Measurements from ENCODE around the gene PCK1.

Gene PCK1

DNA sequence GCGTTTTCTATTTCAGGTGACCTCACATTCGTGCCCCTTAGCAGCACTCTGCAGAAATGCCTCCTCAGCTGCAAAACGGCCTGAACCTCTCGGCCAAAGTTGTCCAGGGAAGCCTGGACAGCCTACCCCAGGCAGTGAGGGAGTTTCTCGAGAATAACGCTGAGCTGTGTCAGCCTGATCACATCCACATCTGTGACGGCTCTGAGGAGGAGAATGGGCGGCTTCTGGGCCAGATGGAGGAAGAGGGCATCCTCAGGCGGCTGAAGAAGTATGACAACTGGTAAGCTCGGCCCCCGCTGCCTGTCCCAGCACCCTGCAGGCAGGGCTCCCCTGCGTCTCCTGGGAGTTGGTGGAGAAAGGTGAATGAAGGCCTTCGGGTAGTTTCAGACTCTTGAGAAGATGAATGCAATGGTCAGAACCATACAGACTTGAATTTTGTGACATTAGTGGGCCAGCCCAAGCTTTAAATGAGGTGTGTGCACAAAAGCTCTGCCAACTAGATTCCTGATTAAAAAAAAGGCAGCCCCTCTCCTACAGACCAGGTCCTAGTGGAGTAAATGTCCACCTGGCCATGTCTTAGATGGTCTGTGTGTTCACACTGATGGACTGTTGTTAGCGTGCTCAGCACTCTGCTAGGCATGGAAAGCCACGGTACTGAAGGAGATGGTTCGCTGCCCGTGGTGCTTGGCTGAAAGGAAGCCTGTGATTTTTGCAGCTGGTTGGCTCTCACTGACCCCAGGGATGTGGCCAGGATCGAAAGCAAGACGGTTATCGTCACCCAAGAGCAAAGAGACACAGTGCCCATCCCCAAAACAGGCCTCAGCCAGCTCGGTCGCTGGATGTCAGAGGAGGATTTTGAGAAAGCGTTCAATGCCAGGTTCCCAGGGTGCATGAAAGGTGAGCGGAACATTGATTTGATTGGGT lies 708 bp downstream of the PCK1 start:
- no peak for DNase-seq (ENCODE audit: low read depth in 2 of 2)

DNA sequence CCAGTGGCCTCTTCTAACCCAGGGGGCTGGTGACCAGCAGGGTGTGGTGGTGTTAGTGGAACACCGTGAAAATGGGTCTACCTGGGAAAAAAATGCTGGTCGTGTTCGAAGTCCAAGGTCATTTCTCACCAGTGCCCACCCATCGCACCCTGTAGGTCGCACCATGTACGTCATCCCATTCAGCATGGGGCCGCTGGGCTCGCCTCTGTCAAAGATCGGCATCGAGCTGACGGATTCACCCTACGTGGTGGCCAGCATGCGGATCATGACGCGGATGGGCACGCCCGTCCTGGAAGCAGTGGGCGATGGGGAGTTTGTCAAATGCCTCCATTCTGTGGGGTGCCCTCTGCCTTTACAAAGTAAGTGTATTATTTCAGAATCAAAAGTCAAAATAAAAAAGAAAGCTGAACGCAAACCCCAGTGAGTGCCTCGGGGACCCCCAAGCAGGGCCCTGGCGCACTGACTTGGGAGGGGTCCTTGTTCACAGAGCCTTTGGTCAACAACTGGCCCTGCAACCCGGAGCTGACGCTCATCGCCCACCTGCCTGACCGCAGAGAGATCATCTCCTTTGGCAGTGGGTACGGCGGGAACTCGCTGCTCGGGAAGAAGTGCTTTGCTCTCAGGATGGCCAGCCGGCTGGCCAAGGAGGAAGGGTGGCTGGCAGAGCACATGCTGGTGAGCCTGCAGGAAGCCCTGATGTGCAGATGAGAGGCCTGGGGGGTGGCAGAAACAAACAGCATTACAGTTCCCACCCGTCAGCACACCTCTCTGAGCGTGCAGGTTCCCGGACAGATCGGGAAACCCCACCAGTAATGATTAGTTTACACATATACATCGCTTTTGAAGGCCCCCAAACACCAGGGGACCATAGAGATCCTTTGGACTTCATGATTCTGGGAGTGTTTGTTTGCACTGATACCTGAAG lies 1.9 kb downstream of the PCK1 start:
- DNase-seq (ENCODE audit: low read depth in 2 of 2) = no peak

GRCh38 chr20:57563522-57563921 lies 2.6 kb downstream of the PCK1 start:
- no peak for DNase-seq (ENCODE audit: low read depth in 2 of 2)

DNA sequence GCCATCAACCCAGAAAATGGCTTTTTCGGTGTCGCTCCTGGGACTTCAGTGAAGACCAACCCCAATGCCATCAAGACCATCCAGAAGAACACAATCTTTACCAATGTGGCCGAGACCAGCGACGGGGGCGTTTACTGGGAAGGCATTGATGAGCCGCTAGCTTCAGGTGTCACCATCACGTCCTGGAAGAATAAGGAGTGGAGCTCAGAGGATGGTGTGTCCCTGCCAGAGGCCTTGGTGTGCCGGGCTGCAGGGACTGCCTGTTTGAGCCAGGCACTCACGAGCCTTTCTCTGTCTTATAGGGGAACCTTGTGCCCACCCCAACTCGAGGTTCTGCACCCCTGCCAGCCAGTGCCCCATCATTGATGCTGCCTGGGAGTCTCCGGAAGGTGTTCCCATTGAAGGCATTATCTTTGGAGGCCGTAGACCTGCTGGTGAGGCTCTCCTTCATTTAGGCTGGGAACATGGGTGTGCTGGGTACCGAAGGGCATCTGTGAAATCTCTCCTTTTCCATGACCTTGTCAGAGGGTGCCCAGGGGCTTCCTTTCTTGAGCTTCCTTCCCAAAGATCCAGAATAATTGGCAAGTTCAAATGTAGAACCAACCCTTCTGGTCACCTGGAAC lies 3.4 kb downstream of the PCK1 start:
- no peak for DNase-seq (ENCODE audit: low read depth in 2 of 2)

GRCh38 chr20:57564951-57565642 lies 4.2 kb downstream of the PCK1 start:
- no peak for DNase-seq (ENCODE audit: low read depth in 2 of 2)

DNA sequence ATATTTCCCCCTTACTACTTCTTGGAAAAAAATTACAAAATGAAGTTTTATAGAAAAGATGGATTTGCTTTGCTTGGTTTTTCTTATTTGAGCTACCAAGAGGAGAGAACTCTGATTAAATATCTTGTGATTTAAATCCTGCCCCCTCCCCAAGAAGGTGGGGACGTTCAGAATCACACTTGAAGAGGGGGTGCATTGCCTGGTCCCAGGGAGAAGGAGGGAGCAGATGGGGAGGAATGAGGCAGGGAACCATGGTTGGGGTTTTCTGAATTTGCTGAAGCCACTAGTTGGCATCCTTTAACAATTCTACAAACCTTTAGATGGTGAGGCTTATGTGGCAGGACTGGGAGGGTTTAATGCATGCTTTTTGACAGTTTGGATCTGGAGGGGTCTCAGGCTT lies 5.5 kb downstream of the PCK1 start:
- no peak for DNase-seq (ENCODE audit: low read depth in 2 of 2)

DNA sequence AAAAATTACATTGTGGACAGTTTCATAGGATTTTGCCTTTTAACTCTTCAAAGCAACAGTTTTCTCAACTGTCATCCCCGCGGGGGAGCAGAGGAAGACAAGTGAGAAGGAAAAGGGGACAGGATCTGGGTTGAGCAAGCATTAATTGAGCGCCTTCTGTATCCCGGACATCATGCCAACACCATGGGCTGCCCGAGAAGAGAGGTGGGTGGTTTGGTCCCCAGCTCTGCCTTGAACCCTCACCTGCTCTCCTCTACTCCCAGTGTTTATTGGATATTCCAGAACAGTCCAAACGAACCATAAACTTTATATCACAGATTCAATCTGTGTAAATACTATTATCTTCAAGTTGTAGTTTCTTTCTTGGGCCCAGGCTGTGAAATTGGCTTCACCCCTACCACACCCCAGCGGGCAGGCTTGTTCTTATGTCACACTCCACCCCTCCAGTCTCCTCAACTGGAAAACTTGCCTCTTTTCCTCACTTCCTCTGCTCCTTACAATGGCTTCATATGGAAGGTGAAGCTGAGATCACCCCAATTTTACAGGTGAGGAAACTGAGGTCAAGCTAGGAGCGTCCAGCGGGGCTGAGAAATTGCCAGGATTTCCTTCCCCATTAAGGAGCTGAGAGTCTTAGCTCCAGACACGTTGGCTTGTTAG lies 6.0 kb downstream of the PCK1 start:
- no peak for DNase-seq (ENCODE audit: low read depth in 2 of 2)

DNA sequence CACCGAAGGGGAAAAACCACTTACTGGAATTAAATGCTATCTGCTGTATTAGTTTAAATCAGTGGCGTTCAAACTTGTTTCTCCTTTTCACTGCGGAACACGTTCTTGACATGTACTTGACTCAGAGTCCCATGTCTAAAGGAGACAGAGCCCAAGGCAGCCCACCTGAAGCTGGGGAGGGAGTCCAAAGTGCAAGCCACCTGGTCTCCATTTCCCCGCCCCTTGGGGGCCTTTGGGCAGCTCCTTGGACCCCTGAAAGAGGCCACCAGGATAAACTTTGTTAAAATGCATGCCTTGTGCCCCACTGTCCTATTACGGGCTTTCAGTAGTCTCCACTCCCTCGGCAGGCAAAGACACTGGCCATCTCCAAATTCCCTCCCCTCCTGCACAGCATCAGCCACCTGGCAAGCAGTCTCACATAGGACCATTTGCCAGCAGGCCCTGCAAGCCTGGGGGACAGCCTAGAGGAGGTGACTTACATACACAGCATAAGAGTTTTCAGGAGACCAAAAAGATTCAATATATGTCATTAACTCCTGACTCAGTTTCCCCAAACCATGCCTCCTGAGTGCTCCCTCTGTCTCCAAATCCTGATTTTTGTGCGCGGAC lies 6.7 kb downstream of the PCK1 start:
- no peak for DNase-seq (ENCODE audit: low read depth in 2 of 2)

- DNase-seq (ENCODE audit: low read depth in 2 of 2) = no peak
Observed at GRCh38 chr20:57568088-57568896, 7.4 kb downstream of the PCK1 start.

- no peak for DNase-seq (ENCODE audit: low read depth in 2 of 2)
Observed at GRCh38 chr20:57568960-57569359, 8.1 kb downstream of the PCK1 start.

DNA sequence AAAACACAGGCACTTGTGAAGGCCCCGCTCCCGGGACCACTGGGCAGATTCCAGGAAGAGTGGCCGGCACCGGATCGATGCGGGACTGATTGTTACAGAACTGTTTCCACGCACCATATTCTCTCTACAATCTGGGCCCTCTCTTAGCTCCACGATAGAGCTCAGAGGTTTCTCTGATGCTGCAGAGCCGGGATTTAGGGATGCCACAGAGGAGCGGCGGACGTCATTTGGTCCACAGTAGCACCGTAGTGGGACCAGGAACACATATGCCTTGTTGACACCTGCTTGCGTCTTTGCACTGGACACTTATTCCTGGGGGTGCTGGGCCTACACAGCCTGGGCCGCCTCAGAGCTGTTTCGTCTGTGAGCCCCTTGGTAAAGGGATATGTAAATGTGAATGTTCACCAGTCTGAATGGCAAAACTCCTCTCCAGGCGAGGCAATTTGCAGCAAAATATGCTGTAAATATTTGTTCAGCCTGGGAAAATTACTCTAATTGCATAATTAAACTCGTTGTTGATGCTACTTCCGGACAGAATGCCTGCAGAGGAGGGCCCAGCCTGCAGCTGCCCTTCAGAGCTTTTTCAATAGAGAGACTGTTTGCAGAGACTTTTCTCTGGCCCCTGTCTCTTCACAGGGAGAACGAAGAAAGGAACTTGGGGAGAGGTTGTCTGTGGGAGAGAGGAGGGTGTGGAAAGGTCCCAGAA lies 9.4 kb downstream of the PCK1 start:
- no peak for DNase-seq (ENCODE audit: low read depth in 2 of 2)

DNA sequence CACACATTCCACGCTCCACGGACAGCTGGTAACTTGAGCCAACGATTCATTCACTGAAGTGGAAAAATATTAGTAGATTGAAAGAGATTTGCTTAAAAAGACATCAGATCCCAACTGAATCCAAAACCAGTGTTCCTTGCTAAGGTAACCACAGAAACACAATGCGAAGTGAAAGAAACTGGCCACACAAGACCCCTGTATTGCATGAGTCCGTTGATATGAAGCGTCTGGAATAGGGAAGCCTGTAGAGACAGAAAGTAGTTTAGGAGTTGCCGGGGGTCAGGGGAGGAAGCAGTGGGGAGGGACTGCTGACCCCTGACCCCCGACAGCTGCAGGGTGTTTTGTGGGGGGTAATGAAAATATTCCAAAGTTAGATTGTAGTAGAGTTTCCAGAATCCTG lies 10.0 kb downstream of the PCK1 start:
- no peak for DNase-seq (ENCODE audit: low read depth in 2 of 2)

GRCh38 chr20:57571782-57572416 lies 11.0 kb downstream of the PCK1 start:
- DNase-seq (ENCODE audit: low read depth in 2 of 2) = no peak

DNA sequence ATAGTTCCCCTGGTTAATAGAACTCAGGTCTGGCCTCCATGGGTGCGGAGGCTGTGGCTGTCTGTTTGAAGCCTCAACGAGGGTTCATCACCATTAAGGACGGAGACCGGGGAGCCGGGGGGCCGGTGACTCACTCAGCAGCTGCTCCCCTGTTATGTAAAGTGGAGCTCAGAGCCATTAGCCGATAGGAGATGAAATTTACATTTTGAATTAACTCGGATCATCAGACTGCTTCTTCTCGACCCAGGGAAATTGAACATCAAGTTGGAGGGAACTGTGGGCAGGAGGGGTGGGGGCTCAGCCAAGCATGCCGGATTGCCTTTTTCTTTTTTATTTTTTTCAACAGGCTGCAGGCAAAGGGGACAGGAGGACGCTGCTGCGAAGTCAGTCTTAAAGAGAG lies 12.3 kb downstream of the PCK1 start:
- DNase-seq (ENCODE audit: low read depth in 2 of 2) = no peak

GRCh38 chr20:57573894-57574293 lies 13.0 kb downstream of the PCK1 start:
- no peak for DNase-seq (ENCODE audit: low read depth in 2 of 2)

- DNase-seq (ENCODE audit: low read depth in 2 of 2) = no peak
Observed at GRCh38 chr20:57574954-57575353, 14.0 kb downstream of the PCK1 start.

DNA sequence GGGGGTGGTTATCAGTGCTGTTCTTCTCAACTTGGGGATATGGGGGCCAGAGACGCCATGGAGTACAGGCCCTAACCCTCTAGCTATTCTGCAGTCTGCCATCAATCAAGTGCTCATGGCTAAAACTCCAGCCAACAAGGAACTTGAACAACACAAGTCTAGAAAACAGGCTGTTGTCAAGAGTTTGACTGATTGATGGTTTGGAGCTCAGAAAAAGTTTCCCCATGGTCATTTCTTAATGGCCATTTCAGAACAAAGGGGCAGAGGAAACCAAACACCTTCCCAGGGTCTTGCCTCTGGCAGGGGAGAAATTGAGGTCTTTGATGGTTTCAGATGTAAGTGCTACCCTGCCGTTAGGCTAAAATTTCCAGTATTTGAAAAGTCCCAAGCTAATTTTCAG lies 15.1 kb downstream of the PCK1 start:
- DNase-seq (ENCODE audit: low read depth in 2 of 2) = no peak

GRCh38 chr20:57576617-57577550 lies 16.0 kb downstream of the PCK1 start:
- no peak for DNase-seq (ENCODE audit: low read depth in 2 of 2)

All from stimulated activated CD4-positive, alpha-beta T cell treated with anti-CD3 and anti-CD28 coated beads, Interleukin-1b, Interleukin-23, amount 100 ng/mL, for 1 hour (primary cell).